AG09319 (cell line): ENCODE data around the gene CDC42EP3.
A peak's percentile ranks its signal among the peaks of the same experiment; 100 is the strongest.

ENCODE experiments used
- DNase-seq: peaks from one replicate; pipeline ENCODE4 v3.0.0-alpha.2; 2010; ENCODE audit warnings: low read depth; ENCODE audit errors: extremely low read depth
- TF ChIP-seq, protein P1 (sequence below): IDR thresholded peaks from 2 replicates; pipeline ENCODE4 v1.5.1; 2011; ENCODE audit warnings: low read depth, mild to moderate bottlenecking, inconsistent platforms, low read length, moderate library complexity

CDC42EP3 gene

DNA sequence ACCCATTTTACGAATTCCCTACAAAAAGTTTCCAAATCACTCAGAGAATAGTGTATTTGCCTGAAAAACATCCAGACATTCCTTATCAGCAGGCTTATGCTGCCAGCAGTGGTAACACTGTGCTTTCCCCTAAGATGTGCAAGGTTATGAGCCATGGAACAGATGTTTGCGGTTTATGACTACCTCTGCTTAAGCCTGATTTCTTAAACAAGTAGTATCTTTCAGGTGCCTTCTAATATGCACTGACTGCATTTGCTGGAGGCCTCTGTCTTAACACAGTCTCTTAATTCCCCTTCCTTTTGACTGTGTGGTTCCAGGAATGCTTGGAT, 54.8 kb downstream of the CDC42EP3 start:
- peak; percentile 58 for DNase-seq
- TF ChIP-seq, protein P1, sequence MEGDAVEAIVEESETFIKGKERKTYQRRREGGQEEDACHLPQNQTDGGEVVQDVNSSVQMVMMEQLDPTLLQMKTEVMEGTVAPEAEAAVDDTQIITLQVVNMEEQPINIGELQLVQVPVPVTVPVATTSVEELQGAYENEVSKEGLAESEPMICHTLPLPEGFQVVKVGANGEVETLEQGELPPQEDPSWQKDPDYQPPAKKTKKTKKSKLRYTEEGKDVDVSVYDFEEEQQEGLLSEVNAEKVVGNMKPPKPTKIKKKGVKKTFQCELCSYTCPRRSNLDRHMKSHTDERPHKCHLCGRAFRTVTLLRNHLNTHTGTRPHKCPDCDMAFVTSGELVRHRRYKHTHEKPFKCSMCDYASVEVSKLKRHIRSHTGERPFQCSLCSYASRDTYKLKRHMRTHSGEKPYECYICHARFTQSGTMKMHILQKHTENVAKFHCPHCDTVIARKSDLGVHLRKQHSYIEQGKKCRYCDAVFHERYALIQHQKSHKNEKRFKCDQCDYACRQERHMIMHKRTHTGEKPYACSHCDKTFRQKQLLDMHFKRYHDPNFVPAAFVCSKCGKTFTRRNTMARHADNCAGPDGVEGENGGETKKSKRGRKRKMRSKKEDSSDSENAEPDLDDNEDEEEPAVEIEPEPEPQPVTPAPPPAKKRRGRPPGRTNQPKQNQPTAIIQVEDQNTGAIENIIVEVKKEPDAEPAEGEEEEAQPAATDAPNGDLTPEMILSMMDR = no peak

DNA sequence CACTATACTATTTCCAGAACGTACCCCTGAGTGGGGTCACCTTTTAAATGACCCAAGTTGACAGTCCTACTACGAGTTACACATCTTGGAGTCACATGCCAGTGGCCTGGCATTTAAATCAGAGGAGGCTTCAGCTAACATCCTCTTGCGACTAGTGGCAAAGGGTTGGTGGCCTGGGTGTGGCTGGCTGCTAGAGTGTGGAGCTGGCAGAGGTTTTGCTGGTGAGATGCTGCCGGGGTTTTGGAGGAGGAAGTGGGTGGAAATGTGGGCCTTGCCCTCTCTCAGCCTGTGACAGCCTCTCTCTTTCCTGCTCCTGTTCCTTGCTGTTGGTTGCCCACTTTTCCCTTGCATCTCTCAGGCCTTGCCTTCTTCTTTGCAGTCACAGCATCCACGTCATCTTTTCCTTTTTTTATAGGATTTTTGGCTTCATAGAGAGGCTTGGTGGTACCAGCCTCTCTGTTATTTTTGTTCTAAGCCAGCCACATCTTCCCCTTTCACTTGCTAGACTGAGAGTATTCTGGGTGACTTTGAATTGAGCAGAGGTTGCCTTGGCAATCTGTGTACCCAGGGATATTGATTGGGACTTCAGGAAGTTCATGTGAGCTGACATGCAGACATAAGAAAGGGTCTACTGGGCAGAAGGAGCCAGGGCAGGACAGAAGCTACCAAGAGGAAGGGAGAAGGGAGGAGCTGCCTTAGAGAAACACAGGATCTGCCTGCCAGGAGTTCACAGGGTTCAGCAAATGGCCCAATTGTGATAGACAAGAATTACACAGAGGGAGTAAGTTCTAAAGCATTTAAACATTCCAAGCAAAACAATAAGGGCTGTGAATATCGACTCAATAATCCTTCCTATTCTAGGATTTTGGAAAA, 55.4 kb downstream of the CDC42EP3 start:
- TF ChIP-seq, protein P1 = no peak
- no peak for DNase-seq

DNA sequence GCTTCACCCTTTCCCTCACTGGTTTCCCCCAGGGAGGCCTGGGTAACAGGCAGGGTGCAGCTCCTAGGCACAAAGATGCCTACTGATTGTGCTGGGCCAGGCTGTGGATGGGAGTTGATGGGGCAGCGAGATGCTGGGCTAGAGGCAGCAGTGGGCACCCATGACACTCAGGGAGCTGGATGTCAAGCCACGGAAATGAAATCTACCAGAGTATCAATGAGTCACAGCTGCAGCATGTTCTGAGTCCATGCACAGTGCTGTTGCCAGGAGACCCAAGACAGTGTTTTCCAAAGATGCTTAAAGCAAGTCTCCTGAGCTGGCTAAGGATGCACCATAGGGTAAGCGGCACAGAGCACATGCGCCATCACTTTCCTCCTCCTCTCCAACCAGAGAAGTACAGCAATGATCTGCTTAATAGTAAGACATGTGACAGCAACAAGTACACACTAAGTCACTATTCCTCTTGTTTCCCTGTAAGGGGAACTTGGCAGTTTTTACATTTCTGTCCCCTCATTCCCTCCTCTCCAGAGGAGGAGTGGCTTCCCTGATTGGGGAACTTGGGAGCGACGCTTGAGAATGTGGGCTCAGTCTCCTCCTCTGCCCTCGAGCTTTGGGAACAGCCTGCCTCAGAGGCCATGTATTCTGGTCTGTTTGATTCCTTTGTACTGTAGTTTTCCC, 57.2 kb downstream of the CDC42EP3 start:
- no peak for DNase-seq
- TF ChIP-seq, protein P1 = no peak

DNA sequence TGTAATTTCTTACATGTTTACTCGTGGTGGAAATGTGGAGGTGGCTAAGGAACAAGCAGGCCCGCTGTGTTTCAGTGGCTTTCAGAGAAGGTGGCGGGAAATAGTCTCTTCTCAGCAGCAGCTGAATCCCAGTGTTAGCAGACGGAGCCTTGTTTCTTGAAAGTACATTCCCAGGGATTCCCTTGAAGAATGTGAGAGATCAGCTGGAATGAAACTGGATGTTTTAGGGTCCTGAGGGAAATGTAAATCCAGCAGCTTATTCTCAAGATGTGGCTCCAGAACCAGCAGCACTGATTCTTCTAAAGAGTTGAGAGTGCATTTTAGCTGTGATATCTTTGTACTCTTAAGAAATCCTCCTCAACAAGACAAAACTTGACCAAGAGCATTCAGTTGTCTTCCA, 59.1 kb downstream of the CDC42EP3 start:
- TF ChIP-seq, protein P1 = no peak
- DNase-seq = no peak

DNA sequence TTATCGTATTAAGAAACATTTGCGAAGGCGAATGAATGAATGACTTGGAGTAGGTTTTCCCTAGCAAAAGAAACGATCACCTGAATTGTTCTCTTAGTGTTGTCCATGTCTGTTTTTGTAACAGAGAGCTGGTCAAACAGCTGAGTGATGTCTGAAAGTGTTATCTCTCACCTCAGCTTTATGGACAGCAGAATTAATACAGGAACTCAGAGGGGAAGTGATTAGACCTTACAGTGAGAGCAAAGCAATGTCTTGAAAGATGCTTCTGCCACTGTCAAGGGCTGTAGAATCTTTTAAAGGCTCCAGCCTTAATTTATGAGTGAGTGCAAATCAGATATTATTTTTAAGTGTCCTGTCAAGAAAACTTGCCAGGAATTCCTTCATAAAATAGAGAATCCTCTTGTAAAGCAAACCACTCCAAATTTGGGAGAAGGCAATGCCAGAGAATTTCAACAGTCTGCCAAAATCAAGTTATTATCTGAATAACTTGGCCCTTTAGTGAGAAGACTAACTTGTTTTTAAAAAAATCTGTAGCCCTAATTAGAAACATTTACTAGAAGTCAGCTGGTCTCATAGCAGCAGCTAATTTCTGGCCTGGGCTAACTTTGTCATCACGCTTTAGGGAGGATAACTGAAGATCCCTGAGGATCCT, 60.7 kb downstream of the CDC42EP3 start:
- TF ChIP-seq, protein P1 = no peak
- no peak for DNase-seq

DNA sequence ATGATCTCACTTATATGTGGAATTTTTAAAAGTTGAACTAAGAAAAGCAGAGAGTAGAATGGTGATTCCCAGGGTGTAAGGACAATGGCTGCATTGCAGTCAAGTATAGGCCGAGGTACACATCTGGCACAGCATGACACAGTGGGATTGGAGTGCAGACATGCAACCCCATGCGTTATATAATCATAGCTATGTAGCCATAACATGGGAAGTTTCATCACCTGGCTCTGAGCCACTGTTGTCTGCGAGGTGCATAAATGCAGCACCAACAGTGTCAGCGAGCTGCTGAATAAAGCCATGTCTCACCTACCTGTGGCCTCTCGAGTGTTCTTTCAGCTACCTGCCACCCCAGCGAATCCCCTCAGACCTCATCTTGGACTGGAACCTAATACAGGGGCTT, 61.7 kb downstream of the CDC42EP3 start:
- TF ChIP-seq, protein P1 = no peak
- no peak for DNase-seq

DNA sequence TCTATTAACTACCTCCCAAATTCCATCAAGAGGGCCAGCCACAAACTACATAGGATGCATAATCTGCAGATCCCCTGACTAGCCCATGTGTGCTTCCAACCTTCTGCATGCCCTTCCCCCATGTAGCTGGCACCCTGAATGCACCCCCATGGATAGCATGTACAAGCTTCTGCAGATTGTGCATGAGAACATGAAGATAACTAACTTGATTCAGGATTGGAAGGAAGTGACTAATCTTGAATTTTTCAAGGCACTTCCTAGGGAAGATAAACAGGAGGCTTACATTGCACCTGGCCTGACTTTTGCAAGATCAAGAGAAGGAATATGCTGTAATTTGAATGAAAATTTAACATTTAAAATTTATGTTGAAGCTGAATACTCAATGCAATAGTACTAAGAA, 66.7 kb downstream of the CDC42EP3 start:
- no peak for DNase-seq

More for the DNA sequence above, 66.7 kb downstream of the CDC42EP3 start:
- TF ChIP-seq, protein P1 = no peak
